C4-2B (cell line): ENCODE results near the gene EEF1E1.

ENCODE experiments used
- ZFX ChIP-seq: fragments of 450-650 bp; IDR thresholded peaks from 2 replicates; pipeline ENCODE4 v1.6.1; 2017
- TF ChIP-seq, protein P1 (sequence below): fragments of 450-650 bp; conservative IDR thresholded peaks from 2 replicates; pipeline ENCODE4 v1.5.1; 2017; ENCODE audit warnings: mild to moderate bottlenecking

DNA sequence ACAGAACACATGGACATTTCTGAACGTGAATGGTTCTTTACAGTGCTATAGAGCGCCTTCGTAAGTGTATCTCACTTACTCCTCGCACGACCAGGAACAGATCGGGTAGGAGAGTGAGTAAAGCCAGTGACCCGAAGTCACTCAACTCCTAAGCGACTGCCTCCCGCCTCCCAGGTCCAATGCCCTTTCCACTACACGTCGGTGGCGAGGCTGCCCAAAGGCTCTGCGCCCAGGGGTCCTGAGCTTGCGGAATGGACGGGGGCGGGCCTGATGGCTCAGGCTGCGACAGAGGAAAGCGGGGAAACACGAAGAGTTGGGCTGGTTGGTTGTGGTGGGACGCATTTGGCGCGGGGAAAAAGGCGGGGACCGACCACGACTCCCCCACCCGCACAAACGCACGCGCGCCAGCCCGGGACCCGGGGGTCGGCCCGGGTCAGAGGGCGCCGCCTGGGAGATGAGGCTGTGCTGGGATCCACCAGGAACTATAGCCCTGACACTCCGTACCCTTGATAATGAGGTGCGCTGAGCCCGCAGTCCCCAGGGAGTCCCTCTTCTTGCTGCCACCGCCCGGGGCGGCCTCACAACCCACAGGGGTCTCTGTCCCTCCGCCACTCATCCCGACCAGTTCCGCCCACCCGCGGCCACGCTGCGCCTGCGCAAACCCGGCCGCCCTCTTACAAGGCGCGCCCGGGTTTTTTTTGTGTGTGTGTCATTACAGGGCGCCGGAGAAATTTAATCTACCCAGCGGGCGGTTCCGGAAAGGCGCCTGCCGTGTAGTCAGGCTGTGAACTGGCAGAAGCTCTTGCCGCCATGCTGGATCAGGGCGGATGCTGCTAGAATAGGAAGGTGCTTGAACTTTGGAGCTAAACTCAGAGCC is 38.3 kb downstream of the EEF1E1 start, which contains the start of gene BLOC1S5:
- TF ChIP-seq, protein P1, sequence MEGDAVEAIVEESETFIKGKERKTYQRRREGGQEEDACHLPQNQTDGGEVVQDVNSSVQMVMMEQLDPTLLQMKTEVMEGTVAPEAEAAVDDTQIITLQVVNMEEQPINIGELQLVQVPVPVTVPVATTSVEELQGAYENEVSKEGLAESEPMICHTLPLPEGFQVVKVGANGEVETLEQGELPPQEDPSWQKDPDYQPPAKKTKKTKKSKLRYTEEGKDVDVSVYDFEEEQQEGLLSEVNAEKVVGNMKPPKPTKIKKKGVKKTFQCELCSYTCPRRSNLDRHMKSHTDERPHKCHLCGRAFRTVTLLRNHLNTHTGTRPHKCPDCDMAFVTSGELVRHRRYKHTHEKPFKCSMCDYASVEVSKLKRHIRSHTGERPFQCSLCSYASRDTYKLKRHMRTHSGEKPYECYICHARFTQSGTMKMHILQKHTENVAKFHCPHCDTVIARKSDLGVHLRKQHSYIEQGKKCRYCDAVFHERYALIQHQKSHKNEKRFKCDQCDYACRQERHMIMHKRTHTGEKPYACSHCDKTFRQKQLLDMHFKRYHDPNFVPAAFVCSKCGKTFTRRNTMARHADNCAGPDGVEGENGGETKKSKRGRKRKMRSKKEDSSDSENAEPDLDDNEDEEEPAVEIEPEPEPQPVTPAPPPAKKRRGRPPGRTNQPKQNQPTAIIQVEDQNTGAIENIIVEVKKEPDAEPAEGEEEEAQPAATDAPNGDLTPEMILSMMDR, result no peak
- TF ChIP-seq ZFX, result peak; percentile 53; the same call in 1 of the 2 replicates
